GM19351 (cell line): ENCODE data around the gene LSM11.

Experiments used
- ATAC-seq: cut with Tn5 transposase; IDR thresholded peaks from one replicate; pipeline ENCODE4 v1.9.1; 2021; ENCODE audit warnings: mild to moderate bottlenecking, moderate library complexity; ENCODE audit not compliant: unreplicated experiment

Gene LSM11

DNA sequence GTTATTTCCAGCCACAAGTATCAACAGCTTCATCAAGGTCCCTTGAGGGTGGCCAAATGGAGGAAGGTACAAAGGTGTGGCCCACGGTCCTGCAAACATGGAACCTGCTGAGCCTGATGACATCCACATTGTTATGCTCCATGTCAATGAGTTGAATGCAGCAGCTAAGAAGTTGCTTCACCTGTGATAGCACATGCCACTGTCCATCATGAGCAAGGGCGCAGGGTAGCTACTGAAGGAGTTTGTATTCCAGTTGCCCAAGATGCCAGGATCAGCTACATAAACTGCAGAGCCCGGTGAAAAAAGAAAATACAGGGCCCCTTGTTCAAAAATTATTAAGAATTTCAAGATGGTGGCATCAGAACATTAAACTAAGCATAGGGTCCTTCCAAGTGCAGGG is 24.2 kb downstream of the LSM11 start:
- ATAC-seq, result no peak

DNA sequence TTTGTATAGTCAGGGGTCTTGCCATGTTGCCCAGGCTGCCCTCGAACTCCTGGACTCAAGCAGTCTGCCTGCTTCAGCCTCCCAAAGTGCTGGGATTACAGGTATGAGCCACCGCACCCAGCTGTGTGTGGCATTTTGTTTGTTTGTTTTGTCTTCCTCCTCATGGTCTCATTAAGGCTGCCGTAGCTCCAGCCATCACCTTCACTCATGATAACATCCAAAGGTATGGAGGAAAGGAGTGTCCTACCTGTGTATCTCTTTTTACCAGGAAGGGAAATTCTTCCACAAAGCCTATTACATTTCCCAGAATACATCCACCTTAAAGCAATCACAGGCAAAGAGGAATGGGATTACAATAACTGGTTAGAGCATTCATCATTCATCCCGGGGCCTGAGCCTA is 27.2 kb downstream of the LSM11 start:
- no peak for ATAC-seq

DNA sequence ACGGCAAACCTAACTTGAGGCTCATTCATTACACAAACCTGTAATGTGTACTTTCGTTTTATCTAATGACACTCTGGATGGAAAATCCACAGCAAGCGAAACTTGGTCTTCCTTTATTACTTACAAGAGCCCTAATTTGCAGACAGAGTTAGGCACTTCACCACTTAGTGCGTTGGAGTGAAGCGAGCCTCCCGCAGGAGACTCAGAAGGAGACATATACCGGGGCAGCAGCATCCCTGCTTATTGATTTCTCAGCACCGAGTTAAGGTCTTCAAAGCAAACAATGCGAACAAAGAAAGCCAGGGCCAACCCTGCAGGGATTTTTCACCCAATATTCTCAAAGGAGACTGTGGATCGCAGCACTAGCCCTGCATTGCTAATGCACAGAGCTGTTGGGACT is 28.6 kb downstream of the LSM11 start:
- no peak for ATAC-seq

DNA sequence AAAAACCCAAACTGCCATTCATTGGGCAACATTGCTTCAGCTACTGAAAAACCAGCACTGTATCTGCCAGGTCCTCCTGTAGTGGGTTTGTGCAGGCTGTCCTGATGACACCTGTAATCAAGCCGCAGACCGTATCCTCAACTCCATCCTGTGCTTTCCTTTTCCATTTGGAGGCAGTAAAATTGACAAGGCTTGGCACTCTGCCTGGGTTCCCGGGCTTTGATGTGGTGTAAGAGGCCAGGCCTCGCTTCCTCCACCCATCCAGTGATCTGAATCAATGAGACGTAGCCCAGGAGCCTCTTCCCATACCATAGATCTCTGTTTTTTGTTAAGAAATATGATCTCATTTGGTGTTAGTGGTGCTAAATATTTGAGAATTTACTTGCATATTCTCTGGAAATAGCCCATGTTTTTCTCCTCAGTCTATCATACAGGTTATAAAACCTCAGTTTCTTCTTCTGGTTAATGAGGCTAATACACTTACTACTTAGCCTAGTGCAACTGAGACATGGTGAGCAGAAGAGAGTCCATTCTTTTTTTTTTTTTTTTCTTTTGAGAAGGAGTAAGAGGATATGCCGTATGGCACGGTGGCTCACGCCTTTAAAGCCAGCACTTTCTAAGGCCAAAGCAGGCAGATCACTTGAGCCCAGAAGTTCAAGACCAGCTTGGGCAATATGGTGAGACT is 34.8 kb downstream of the LSM11 start:
- ATAC-seq, result no peak

DNA sequence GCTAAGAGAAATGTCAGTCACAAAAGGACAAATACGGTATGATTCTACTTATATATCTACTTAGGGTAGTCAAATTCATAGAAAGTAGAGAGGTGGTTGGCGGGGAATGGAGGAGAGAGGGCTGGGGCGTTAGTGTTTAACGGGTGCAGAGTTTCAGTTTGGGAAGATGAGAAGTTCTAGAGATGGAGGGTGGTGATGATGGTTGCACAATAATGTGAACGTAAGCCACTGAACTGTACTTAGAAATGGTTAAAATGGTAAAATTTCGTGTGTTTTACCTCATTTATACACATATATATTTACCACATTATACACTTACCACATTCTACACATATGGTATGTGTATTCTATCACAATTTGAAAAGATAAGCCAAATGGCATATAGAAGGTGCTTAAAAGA is 35.7 kb downstream of the LSM11 start:
- no peak for ATAC-seq

DNA sequence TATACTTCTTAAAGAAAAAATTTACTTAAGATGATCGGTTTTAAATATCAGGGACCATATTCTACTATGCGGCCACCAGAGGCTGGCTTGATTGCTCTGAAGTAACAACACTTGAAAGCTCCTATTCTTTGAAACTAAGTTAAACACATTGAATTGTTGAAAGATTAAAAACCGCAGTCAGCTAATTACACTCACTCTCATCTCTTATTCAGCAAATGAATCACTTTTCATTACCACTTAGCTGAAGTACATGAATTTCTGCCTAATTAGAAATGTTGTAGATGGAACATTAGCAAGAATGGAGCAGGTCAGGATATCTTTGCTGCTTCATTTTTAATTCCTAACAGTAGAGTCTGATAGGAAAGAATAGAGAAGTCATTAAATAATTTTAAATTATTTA is 42.3 kb downstream of the LSM11 start:
- ATAC-seq, result no peak

DNA sequence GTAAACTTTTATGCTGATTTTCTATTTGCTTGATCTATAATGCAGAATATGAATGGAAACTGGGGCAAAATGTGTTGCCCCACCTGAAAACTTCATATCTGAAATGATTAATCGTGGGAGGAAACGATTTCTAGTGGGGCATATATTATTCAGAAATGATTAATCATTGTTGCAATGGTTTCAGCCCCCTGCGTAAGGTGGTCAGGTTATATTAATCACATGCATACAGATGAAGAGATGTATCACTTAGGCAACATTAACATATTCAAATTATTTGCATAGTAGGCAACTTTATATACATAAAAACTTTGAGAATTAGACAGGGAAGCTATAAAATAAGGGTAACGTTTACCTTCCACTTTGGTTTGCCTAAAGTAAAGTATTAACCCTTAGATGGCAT is 49.8 kb downstream of the LSM11 start:
- ATAC-seq, result no peak

DNA sequence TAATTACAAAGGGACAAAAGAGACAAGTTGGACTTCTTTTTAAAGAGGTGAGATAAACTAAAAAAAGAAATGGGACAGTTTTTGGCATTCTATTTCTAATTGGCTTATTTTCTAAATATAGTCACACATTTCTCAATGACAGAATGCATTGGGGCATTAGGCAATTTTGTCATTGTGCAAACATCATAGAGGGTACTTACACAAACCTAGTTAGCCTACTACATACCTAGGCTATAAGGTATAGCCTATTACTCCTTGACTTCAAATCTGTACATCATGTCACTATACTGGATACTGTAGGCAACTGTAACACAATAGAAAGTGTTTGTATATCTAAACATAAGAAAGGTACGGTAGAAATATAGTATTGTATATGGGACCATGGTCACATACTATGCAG is 56.1 kb downstream of the LSM11 start:
- no peak for ATAC-seq

DNA sequence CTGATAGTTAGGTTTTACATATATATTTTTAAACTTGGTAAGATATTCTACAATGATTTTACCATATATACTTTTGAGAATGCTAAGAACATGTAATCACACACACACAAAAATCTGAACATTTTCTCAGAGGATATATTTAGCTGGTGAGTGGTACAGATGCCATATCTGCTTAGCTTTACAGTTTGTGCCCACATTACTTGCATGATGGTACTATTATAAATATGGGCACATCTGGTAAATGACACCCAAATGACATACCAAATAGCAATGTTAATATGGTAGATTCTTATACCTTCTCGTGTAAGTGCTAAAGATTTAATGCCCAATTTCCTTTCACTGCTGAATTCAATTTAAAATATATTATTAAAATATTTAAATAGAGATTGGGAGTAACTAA is 56.6 kb downstream of the LSM11 start:
- no peak for ATAC-seq

DNA sequence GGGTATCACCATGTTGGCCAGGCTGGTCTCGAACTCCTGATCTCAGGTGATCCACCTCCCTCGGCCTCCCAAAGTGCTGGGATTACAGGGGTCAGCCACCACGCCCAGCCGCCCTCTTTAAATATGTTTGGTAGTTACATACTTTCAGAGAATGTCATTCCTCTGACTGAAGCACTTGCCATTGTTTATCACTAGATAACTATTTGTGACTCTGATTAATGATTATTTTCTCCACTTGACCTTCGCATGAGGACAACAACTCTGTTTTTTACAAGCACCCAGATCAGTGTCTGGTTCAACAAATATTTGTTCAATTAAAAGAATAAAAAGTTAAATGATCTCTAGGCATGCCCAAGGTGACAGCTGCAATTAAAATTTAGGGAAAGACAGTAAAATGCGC is 59.2 kb downstream of the LSM11 start:
- no peak for ATAC-seq

DNA sequence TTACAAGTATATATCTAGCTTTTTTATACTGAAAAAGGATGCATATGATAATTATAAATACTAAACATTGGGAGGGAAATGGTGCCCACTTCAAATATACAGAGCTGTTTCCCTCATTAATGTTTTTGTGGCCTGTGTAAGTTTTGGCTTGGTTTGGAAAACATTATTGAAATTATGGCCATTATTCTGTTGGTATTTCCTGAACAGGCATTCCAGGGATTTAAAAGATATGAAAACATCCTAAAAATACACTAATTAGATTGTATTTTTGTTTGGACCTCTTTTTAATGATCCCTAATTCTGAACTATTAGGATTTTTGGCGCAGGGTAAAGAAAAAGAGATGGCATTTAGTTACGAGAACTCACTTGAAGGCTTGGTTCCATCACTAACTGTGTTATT is 64.5 kb downstream of the LSM11 start:
- no peak for ATAC-seq
